Medulla oblongata (tissue), 1 donor: ENCODE measurements around the gene CD99L2.
A peak's percentile ranks its signal among the peaks of the same experiment; 100 is the strongest.
"Not testable (repeated sequence)": the region's sequence is repeated elsewhere in the genome, so short reads cannot be mapped to it uniquely, and the experiment has no call there.

Experiments used
- DNase-seq: peaks from one replicate; pipeline ENCODE4 v3.0.0-alpha.2; 2015; ENCODE audit errors: extremely low spot score

Gene CD99L2

GRCh38 chrX:150897421-150898320 lies 797 bp downstream of the CD99L2 start:
- peak; percentile 19 for DNase-seq

- no peak for DNase-seq
Measured at GRCh38 chrX:150896632-150897031, 1.8 kb downstream of the CD99L2 start.

- no peak for DNase-seq
Measured at GRCh38 chrX:150893936-150894335, 4.5 kb downstream of the CD99L2 start.

- DNase-seq = no peak
Measured at GRCh38 chrX:150889131-150889530, 9.3 kb downstream of the CD99L2 start.

GRCh38 chrX:150887906-150888465 lies 10.5 kb downstream of the CD99L2 start:
- DNase-seq = peak; percentile 33

- DNase-seq = not testable (repeated sequence)
Measured at GRCh38 chrX:150887268-150887667, 11.2 kb downstream of the CD99L2 start.

GRCh38 chrX:150886381-150886780 lies 12.1 kb downstream of the CD99L2 start:
- no peak for DNase-seq

GRCh38 chrX:150880808-150881165 lies 17.7 kb downstream of the CD99L2 start:
- DNase-seq = no peak

GRCh38 chrX:150879855-150880807 lies 18.3 kb downstream of the CD99L2 start:
- no peak for DNase-seq

GRCh38 chrX:150875621-150876020 lies 22.8 kb downstream of the CD99L2 start:
- not testable (repeated sequence) for DNase-seq

- no peak for DNase-seq
Measured at GRCh38 chrX:150874448-150874847, 24.0 kb downstream of the CD99L2 start.

GRCh38 chrX:150873616-150874015 lies 24.9 kb downstream of the CD99L2 start:
- DNase-seq = no peak

GRCh38 chrX:150872773-150873336 lies 25.6 kb downstream of the CD99L2 start:
- DNase-seq = no peak

GRCh38 chrX:150871341-150871811 lies 27.1 kb downstream of the CD99L2 start:
- no peak for DNase-seq

GRCh38 chrX:150870487-150871340 lies 27.8 kb downstream of the CD99L2 start:
- no peak for DNase-seq

- peak; percentile 10 for DNase-seq
Measured at GRCh38 chrX:150870029-150870428, 28.4 kb downstream of the CD99L2 start.

- peak; percentile 9 for DNase-seq
Measured at GRCh38 chrX:150869450-150869849, 29.0 kb downstream of the CD99L2 start.

- DNase-seq = no peak
Measured at GRCh38 chrX:150868625-150869024, 29.8 kb downstream of the CD99L2 start.

GRCh38 chrX:150864127-150864526 lies 34.3 kb downstream of the CD99L2 start:
- DNase-seq = no peak

- no peak for DNase-seq
Measured at GRCh38 chrX:150863191-150863590, 35.3 kb downstream of the CD99L2 start.

GRCh38 chrX:150857453-150857852 lies 41.0 kb downstream of the CD99L2 start:
- no peak for DNase-seq
